Fibroblast of lung (primary cell): Measurements from ENCODE around the gene ARRB1.

Experiments
- CTCF ChIP-seq, 2 donors: IDR thresholded peaks in 1 of 2; conservative IDR thresholded peaks in 1 of 2; 1 replicate in 1 of 2; 2 replicates in 1 of 2; pipeline ENCODE4 v1.5.1; 2011 to 2012; ENCODE audit warnings: low read length in 2 of 2, control low read depth in 1 of 2, inconsistent platforms in 1 of 2, low read depth in 1 of 2, mild to moderate bottlenecking in 1 of 2
- EZH2 ChIP-seq: IDR thresholded peaks from 2 replicates; pipeline ENCODE4 v1.5.1; 2012; ENCODE audit warnings: low read length, control low read depth, mild to moderate bottlenecking; ENCODE audit errors: missing control alignments

- no peak for TF ChIP-seq CTCF (conservative IDR thresholded peaks at IDR 0.05 in 1 of 2, IDR thresholded peaks at IDR 0.05 in 1 of 2; ENCODE audit: low read depth in 1 of 2, low read length in 2 of 2)
- no peak for TF ChIP-seq EZH2
These were observed 47.4 kb upstream of the ARRB1 start for GRCh38 chr11:75398906-75399305.
